ENCODE results near the gene ABAT. TPM values are rescaled to one million over a fixed set of nuclear protein-coding genes. Genes with fewer than 3 reads are reported as not detected.

The ABAT gene
- total RNA-seq, 4 donors from 2014 or later, result 9.0 to 16.9 (median 13.4) TPM

DNA sequence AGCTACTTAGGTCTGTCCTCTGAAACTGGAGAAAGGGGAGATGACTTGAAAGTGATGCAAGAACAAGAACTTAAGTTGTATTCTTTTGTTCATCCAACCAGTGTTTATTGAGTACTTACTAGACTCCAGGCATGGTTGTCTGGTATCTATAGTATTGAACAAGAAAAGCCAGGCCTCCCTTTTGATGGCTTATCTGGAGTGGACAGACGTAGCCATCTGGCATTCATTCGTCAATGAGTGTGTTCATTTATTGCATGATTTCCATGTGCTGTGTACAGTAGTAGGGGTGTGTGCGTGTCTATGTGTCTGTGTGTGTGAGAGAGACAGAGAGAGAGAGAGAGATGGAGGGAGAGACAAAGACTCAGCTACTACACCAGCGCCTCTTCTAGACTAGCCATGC lies 9.2 kb downstream of the ABAT start:
- Histone ChIP-seq H3K27me3 (no peaks in the 10 kb centered on the region), H3K27ac (replicated peaks in 1 of 4) (no peak overlapping the region), H3K4me1 (peaks cover 0 to 3% (median 0%) of the 10 kb centered on the region in 4 donors), H3K4me3 (no peak overlapping the region), H3K36me3 (peaks cover 0 to 3% (median 0%) of the 10 kb centered on the region in 4 donors), H3K9me3 (no peaks in the 10 kb centered on the region)
- TF ChIP-seq, protein P1, sequence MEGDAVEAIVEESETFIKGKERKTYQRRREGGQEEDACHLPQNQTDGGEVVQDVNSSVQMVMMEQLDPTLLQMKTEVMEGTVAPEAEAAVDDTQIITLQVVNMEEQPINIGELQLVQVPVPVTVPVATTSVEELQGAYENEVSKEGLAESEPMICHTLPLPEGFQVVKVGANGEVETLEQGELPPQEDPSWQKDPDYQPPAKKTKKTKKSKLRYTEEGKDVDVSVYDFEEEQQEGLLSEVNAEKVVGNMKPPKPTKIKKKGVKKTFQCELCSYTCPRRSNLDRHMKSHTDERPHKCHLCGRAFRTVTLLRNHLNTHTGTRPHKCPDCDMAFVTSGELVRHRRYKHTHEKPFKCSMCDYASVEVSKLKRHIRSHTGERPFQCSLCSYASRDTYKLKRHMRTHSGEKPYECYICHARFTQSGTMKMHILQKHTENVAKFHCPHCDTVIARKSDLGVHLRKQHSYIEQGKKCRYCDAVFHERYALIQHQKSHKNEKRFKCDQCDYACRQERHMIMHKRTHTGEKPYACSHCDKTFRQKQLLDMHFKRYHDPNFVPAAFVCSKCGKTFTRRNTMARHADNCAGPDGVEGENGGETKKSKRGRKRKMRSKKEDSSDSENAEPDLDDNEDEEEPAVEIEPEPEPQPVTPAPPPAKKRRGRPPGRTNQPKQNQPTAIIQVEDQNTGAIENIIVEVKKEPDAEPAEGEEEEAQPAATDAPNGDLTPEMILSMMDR (IDR thresholded peaks at IDR 0.05), result no peak
- TF ChIP-seq POLR2A (IDR thresholded peaks at IDR 0.05; ENCODE audit: low read depth), result no peak
- TF ChIP-seq POLR2AphosphoS5 (IDR thresholded peaks at IDR 0.05), result no peak
- no peak for TF ChIP-seq EP300 (IDR thresholded peaks at IDR 0.05)
- no peak for DNase-seq (ENCODE audit: extremely low spot score)
- 69% methylated on average over 4 of the region's 4 CpGs for WGBS
- intact Hi-C loops (cut with DNase I), result no loop called here

- WGBS, result 58% methylated on average over 3 of the region's 3 CpGs
- intact Hi-C loops (cut with DNase I), result no loop called here
- no peak overlapping the region for H3K27ac ChIP-seq (replicated peaks in 1 of 4)
These were observed 11.2 kb downstream of the ABAT start for GRCh38 chr16:8685617-8686016.

DNA sequence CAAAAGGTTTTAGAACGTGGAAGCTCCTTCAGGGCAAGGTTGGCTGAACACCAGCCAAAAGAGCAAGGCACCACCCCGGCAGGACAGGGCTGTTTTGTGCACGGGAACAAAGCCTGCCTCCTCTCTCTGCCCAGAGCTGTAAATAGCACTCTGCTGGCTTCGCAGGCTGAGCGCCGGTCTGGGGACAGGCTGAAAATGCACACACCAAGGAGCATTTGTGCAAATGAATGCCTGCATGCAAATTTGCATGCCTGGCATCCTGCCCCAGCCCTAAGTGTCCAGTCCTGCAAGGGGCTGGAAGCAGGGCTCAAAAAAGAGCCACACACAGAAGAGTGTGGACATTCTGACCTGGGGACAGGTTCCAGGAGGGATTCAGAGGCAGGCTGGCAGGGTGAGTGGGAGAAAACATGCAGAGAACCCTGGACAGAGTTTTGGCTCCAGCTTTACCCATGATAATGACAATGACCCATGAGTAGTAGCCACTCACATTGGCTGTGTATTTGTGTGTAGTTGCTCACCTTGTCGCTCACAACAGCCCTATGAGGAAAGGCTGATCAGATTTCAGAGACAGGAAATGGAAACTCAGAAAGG lies 11.7 kb downstream of the ABAT start:
- TF ChIP-seq EP300 (IDR thresholded peaks at IDR 0.05) (no peak), POLR2AphosphoS5 (IDR thresholded peaks at IDR 0.05) (no peak), POLR2A (IDR thresholded peaks at IDR 0.05; ENCODE audit: low read depth) (no peak)
- TF ChIP-seq, protein P1 (IDR thresholded peaks at IDR 0.05), result no peak
- intact Hi-C loops (cut with DNase I), result no loop called here
- H3K4me3 ChIP-seq, result no peak overlapping the region
- H3K4me1 ChIP-seq, result peaks cover 0 to 3% (median 0%) of the 10 kb centered on the region in 4 donors
- H3K9me3 ChIP-seq, result peaks cover 0 to 16% (median 11%) of the 10 kb centered on the region in 4 donors
- H3K36me3 ChIP-seq, result peaks cover 0 to 4% (median 0%) of the 10 kb centered on the region in 4 donors
- 52% methylated on average over 7 of the region's 7 CpGs for WGBS
- no peak for DNase-seq (ENCODE audit: extremely low spot score)
- no peaks in the 10 kb centered on the region for H3K27me3 ChIP-seq
- no peak overlapping the region for H3K27ac ChIP-seq (replicated peaks in 1 of 4)

More at GRCh38 chr16:8685617-8686016, 11.2 kb downstream of the ABAT start:
- peaks cover 0 to 3% (median 0%) of the 10 kb centered on the region in 4 donors for H3K4me1 ChIP-seq
- TF ChIP-seq, protein P1 (IDR thresholded peaks at IDR 0.05), result no peak
- TF ChIP-seq POLR2AphosphoS5 (IDR thresholded peaks at IDR 0.05) (no peak), POLR2A (IDR thresholded peaks at IDR 0.05; ENCODE audit: low read depth) (no peak)
- H3K27me3 ChIP-seq, result no peaks in the 10 kb centered on the region
- H3K9me3 ChIP-seq, result peaks cover 0 to 16% (median 11%) of the 10 kb centered on the region in 4 donors
- DNase-seq (ENCODE audit: extremely low spot score), result no peak
- H3K4me3 ChIP-seq, result no peak overlapping the region
- peaks cover 0 to 4% (median 0%) of the 10 kb centered on the region in 4 donors for H3K36me3 ChIP-seq

DNA sequence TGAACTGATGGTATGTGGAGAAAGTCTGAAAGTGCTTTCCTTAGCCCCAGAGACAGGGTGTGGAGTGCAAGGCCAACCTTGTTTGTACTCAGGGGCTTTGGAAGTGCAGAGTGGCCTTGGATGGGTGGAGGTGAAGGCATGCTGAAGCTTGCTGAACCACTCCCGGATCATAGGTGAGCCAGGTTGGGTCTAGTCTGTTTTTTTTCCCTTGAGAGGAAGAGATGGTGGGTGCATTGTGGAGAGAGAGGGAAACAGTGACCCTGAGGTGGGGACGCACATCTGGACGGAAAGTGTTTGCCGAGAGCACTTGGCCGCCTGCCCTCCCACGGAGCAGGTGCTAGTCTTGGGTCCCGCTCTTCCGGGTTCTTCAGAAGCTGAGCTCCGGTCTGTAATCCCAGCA lies 12.5 kb downstream of the ABAT start:
- Histone ChIP-seq H3K4me1 (peaks cover 0 to 3% (median 0%) of the 10 kb centered on the region in 4 donors), H3K27me3 (no peaks in the 10 kb centered on the region), H3K9me3 (peaks cover 0 to 16% (median 11%) of the 10 kb centered on the region in 4 donors), H3K27ac (replicated peaks in 1 of 4) (no peak overlapping the region), H3K36me3 (peaks cover 0 to 4% (median 0%) of the 10 kb centered on the region in 4 donors), H3K4me3 (no peak overlapping the region)
- TF ChIP-seq EP300 (IDR thresholded peaks at IDR 0.05), result no peak
- TF ChIP-seq, protein P1 (IDR thresholded peaks at IDR 0.05), result no peak
- TF ChIP-seq POLR2A (IDR thresholded peaks at IDR 0.05; ENCODE audit: low read depth), result no peak
- TF ChIP-seq POLR2AphosphoS5 (IDR thresholded peaks at IDR 0.05), result no peak
- DNase-seq (ENCODE audit: extremely low spot score), result no peak
- 89% methylated on average over 8 of the region's 9 CpGs for WGBS
- intact Hi-C loops (cut with DNase I), result no loop called here

All from esophagus muscularis mucosa (tissue), 4 donors.